ENCODE measurements around the gene CDC14B.
"Not testable (repeated sequence)": the region's sequence is repeated elsewhere in the genome, so short reads cannot be mapped to it uniquely, and the experiment has no call there.

Gene CDC14B

DNA sequence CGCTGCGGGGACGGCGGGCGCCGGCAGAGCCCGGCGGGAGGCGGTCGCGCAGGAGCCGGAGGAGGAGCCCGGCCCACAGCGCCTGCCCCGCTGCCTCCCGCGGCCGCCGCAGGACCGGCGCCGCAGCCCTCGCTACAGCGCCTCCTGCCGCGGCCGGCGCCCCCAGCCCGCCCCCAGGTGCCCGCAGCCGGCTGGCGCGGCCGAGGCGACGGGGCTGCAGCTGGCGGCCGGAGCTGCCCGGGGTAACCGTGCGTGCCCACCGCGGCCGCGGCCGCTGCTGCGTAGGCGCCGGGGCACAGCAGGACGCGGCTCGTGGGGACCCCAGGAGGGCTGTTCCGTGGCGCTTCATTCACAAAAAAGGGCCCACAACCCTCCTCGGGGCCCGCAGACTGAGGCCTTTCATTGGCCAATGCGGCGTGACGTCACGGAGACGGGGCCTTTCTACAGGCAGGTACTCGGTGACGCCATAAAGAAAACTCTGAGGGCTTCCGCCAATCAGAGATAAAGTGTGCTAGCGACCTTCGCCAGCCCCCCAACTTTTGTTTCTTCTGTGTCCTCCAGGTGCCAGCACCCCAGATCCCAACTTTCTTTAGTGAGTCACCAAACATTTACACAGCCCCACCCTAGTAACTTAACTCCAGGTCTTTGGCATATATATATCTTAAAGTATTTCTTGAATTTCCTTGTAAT is at the start of gene CDC14B:
Gene CDC14B (minus strand): TSS at position 353 of the 690 bp plus-strand sequence. CDS start 465 bp downstream, outside the sequence.
- DNase-seq (ENCODE audit: low read depth in 2 of 2), result peak; percentile 63 to 67

- no peak for DNase-seq (ENCODE audit: low read depth in 2 of 2)
Measured at GRCh38 chr9:96668868-96669534, 49.4 kb upstream of the CDC14B start.

GRCh38 chr9:96667363-96667728 is 47.7 kb upstream of the CDC14B start:
- DNase-seq (ENCODE audit: low read depth in 2 of 2), result no peak

- not testable (repeated sequence) for DNase-seq (ENCODE audit: low read depth in 2 of 2)
Measured at GRCh38 chr9:96666653-96667362, 47.2 kb upstream of the CDC14B start.

DNA sequence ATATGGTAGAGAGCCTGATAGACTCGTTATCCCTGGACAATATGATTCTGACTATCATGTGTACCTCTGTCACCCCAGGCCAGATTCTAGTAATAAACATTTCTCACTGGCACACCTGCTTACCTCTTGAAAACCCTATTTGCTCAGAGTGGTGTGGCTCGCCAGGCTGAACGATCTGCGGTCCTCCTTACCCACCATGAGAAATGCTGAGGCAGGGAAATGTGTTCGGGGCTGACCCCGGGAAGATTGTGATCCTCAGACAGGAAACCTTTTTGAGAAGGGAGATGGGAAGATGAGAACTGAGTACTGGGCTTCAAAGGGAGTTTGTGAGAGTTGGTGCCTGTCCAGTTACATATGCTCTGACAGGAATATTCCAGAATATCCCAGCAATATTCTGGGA is 46.1 kb upstream of the CDC14B start:
- DNase-seq (ENCODE audit: low read depth in 2 of 2), result no peak

GRCh38 chr9:96663506-96664120 is 44.0 kb upstream of the CDC14B start:
- no peak for DNase-seq (ENCODE audit: low read depth in 2 of 2)

DNA sequence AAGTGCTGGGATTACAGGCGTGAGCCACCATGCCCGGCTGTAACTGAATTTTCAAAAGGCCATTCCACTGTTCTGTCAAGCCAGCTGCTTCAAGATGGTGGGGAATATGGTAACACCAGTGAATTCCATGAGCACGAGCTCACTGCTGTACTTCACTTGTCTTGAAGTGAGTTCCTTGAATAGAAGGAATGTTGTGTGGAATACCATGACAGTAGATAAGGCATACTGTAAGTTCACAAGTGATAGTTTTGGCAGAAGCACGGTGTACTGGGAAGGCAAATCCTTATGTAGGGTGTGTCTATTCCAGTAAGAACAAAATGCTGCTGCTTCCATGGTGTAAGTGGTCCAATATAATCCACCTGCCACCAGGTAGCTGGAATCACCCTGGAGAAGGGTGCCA is 42.1 kb upstream of the CDC14B start:
- DNase-seq (ENCODE audit: low read depth in 2 of 2), result no peak

DNA sequence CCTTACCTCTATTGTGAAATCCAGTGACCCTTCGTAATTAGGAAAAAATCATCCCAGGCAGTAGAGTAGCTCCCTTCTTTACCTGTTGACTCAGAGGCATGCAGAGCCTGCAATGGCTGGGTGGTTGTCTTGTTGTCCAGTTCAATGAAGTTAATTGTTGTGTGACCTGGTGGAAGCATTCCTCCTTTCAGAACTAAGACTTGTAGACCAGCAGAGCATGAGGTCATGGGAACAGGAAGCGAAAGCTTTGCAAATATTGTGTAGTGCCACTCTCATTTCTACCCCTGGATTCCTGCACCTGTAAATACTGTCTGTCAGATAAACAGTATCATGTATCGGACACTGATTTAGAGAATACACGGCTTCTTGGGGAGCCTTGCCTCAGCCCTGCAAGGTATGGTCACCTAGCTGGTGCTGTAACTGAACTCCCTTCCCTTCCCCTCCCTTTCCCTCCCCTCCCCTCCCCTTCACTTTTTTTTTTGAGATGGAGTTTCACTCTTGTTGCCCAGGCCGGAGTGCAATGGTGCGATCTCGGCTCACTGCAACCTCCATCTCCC is 41.1 kb upstream of the CDC14B start:
- DNase-seq (ENCODE audit: low read depth in 2 of 2), result no peak

DNA sequence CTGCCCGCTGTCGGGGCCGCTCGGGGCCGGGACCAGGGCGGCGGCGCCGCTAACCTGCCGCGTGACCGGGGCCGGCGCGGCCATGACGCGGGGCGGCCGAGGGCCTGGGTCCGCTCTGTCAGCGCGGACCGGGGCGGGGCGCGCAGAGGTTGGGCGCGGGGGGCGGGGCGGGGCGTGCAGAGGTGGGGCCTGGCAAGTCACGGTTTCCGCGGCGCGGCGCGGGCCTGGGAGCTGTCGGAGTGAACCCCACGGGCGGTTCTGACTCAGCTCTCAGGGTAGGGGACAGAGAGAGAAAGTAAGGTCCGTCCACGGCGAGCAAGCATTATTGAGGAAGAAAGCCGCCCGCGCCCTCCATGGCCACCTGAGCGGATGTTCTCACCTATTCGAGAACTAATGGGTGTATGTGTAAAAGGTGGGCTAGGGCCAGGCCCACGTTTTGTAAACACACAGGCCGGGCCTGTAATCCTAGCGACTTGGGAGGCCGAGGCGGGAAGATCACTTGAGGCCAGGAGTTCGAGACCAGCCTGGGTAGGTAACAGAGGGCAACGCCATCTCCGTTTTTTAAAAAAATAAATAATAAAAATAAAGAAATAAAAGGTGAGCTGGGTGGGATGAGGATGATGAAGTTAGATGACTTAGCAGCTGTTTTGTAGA is 35.7 kb upstream of the CDC14B start, which contains the start of gene PRXL2C:
Gene PRXL2C (minus strand): TSS at position 120 of the 654 bp plus-strand sequence. CDS start 36 bp downstream, at position 84.
- no peak for DNase-seq (ENCODE audit: low read depth in 2 of 2)

DNA sequence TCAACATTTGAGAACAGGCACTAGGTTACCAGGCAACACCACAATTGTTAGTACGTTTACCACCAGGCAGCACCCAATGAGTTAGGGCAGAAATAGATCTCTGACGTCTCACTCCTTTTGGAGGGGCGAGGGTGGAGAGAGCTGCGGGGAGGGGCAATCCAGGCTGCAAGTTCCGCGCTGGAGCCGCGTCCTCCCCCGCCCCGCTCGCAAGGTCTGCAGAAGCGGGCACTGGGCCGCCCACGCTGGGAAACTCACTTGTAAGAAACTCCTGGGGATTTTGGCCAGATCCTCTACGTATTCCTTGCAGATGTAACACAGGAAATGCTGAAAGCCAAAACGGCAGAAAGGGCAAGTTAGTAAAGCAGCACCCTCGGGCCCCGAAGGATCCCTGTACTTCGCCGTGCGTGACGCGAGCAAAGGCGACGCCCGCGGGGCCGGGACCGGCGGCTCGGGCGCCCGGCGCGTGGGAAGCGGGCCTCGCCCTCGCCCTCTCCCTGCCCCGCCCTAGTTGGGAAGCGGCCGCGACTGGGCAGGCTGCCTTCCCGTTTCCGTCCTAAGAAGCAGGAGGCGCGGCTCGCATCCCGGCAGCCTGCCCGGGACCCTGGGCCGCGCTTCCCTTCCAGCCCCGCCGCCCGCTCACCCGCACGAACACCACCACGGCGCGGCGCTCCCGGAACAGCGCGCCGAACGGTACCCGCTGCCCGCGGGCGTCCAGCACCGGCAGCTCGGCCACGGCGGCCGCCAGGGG is 35.0 kb upstream of the CDC14B start:
- peak in 1 of 2 experiments; percentile 39 for DNase-seq (ENCODE audit: low read depth in 2 of 2)

GRCh38 chr9:96651626-96652025 is 32.0 kb upstream of the CDC14B start:
- no peak for DNase-seq (ENCODE audit: low read depth in 2 of 2)

DNA sequence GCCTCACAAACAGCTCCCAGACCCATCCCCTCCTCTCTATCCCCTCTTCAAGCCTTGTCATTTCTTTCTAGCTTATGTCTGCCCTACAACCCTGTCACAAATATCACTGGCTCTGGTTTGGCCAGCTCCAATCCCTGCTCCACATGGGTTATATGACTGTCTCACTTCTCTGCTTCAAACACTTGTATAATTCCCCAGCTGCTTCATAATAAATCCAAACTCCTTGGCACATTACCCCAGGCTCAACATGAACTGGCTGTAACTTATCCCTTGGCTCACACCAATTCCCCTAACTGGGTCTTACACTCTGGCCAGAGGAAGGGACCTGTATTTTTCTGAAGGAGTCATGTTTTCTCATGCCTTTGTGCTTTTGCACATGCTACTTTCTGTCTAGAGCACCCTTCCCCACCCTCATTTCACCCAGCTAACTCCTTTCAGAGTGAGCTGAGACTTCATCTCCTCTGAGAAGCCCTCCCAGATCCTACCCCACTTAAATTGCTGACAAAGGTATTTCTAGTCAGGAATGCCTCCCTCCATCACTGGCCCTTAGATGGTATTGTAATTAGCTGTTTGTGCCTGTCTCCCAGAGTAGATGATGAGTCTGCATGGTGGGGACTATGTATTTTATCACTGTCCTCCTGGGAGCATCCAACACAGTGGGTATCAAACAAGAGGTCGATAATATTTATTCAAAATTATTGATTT is 30.1 kb upstream of the CDC14B start:
- DNase-seq (ENCODE audit: low read depth in 2 of 2), result no peak

- peak; percentile 54 for DNase-seq (ENCODE audit: low read depth in 2 of 2)
Measured at GRCh38 chr9:96646081-96646991, 26.7 kb upstream of the CDC14B start.

DNA sequence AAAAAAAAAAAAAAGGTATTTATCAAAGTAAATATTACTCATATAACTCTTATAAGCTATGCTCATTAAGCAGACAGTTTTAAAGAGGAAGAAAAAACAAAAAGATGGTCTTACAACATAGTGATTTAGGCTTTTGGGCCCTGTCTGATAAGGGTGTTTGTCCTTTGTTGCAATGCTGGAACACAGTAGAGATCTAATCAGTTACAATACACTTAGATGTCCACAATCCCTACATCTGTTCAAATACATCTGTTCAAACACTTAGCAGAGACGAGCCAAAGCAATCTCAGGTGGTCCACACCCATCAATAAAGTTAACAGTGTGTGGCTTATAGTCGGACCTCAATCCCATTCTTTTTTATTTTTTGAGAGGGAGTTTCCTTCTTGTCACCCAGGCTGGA is 24.5 kb upstream of the CDC14B start:
- no peak for DNase-seq (ENCODE audit: low read depth in 2 of 2)

GRCh38 chr9:96641514-96641913 is 21.9 kb upstream of the CDC14B start:
- no peak for DNase-seq (ENCODE audit: low read depth in 2 of 2)

GRCh38 chr9:96638606-96639364 is 19.1 kb upstream of the CDC14B start:
- DNase-seq (ENCODE audit: low read depth in 2 of 2), result no peak

DNA sequence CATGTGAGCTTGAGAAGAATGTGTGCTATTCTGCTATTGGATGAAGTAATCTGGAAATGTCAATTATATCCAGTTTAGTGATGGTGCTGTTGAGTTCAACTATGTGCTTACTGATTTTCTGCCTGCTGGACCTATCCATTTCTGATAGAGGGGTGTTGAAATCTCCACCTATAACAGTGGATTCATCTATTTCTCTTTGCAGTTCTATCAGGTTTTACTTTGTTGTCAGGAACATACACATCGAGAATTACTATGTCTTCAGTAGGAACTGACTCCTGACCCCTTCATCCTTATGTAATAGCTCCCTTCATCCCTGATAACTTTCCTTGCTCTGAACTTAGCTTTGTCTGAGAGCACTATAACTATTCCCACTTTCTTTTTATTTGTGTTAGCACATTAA is 16.7 kb upstream of the CDC14B start:
- no peak for DNase-seq (ENCODE audit: low read depth in 2 of 2)

DNA sequence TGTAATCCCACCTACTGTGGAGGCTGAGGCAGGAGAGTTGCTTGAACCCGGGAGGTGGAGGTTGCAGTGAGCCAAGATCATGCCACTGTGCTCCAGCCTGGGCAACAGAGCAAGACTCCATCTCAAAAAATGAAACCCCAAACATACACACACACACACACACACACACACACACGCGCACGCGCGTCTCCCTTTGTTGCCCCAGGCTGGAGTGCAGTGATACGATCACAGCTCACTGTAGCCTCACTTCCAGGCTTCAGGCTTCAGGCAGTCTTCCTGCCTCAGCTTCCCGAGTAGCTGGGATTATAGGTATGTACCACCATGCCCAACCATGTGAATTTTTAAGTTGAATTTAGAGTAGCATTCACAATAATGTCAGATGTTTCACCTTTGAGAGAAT is 13.9 kb upstream of the CDC14B start:
- not testable (repeated sequence) for DNase-seq (ENCODE audit: low read depth in 2 of 2)
